Spleen (tissue), 7 donors: ENCODE data around the gene PLPP7.

Experiments
- POLR2A ChIP-seq, 3 donors: fragments of 450-650 bp; IDR thresholded peaks; one replicate each; pipeline ENCODE4 v1.5.1; 2017; ENCODE audit warnings: antibody characterized with exemption in 3 of 3, mild to moderate bottlenecking in 1 of 3
- POLR2AphosphoS5 ChIP-seq, 3 donors: sonication (generic); formaldehyde crosslinking; IDR thresholded peaks; one replicate each; pipeline ENCODE4 v1.5.1; 2017; ENCODE audit warnings: antibody characterized with exemption in 3 of 3
- TF ChIP-seq, protein P1 (sequence below), 11 experiments: fragments of 200-600 bp in 7 of 11; fragments of 450-650 bp in 4 of 11; sonication (generic) in 4 of 11; IDR thresholded peaks in 8 of 11; conservative IDR thresholded peaks in 3 of 11; 1 replicate in 7 of 11; 2 replicates in 4 of 11; pipeline versions ENCODE4 v1.4.0 to v1.8.0; 2016 to 2021; ENCODE audit warnings: antibody characterized with exemption in 11 of 11, inconsistent platforms in 4 of 11, mild to moderate bottlenecking in 1 of 11
- donor health status: DM: no; HTN: no; CAD: no; lungs with moderate emphysema.
- donor health status: DM: no; HTN: no; CAD: no.
- donor health status: DM: no; HTN: no; CAD: no.

- TF ChIP-seq, protein P1, sequence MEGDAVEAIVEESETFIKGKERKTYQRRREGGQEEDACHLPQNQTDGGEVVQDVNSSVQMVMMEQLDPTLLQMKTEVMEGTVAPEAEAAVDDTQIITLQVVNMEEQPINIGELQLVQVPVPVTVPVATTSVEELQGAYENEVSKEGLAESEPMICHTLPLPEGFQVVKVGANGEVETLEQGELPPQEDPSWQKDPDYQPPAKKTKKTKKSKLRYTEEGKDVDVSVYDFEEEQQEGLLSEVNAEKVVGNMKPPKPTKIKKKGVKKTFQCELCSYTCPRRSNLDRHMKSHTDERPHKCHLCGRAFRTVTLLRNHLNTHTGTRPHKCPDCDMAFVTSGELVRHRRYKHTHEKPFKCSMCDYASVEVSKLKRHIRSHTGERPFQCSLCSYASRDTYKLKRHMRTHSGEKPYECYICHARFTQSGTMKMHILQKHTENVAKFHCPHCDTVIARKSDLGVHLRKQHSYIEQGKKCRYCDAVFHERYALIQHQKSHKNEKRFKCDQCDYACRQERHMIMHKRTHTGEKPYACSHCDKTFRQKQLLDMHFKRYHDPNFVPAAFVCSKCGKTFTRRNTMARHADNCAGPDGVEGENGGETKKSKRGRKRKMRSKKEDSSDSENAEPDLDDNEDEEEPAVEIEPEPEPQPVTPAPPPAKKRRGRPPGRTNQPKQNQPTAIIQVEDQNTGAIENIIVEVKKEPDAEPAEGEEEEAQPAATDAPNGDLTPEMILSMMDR (IDR thresholded peaks at IDR 0.05 in 8 of 11, conservative IDR thresholded peaks at IDR 0.05 in 3 of 11) = no peak
- TF ChIP-seq POLR2AphosphoS5 (IDR thresholded peaks at IDR 0.05) (no peak), POLR2A (IDR thresholded peaks at IDR 0.05) (no peak)
These were observed 12.9 kb downstream of the PLPP7 start for GRCh38 chr9:131302244-131303075.
